Mesothelial cell of epicardium (in vitro differentiated cells): ENCODE data around the gene ANKRD53. TPM values are rescaled to one million over a fixed set of nuclear protein-coding genes. Genes with fewer than 3 reads are reported as not detected.

Experiments used
- DNase-seq, 2 experiments: peaks; one replicate each; pipeline ENCODE4 v3.0.0; 2021; ENCODE audit warnings: low spot score in 2 of 2; ENCODE audit not compliant: unreplicated experiment in 2 of 2
- H3K27ac Mint-ChIP-seq: 2 replicates; pipeline ENCODE4 v1.8.0; 2021; ENCODE audit warnings: mixed read lengths
- H3K27me3 Mint-ChIP-seq: 2 replicates; pipeline ENCODE4 v1.8.0; 2021; ENCODE audit warnings: low read depth, mixed read lengths
- H3K36me3 Mint-ChIP-seq: 2 replicates; pipeline ENCODE4 v1.8.0; 2021; ENCODE audit warnings: mixed read lengths
- H3K4me1 Mint-ChIP-seq: 2 replicates; pipeline ENCODE4 v1.8.0; 2021; ENCODE audit warnings: mixed read lengths
- H3K4me3 Mint-ChIP-seq: 2 replicates; pipeline ENCODE4 v1.8.0; 2021; ENCODE audit warnings: mild to moderate bottlenecking, moderate library complexity, mixed read lengths
- H3K9me3 Mint-ChIP-seq: 2 replicates; pipeline ENCODE4 v1.8.0; 2021; ENCODE audit warnings: mixed read lengths
- CTCF ChIP-seq: fragments of 200-600 bp; sonication (generic); IDR thresholded peaks from one replicate; pipeline ENCODE4 v1.5.0; 2021; ENCODE audit warnings: antibody characterized with exemption; ENCODE audit not compliant: unreplicated experiment
- total RNA-seq: library from RNA; stranded (reverse); gene quantifications from 3 replicates; pipeline ENCODE4 v1.2.1, GENCODE V29; 2021

ANKRD53 gene
- total RNA-seq, 1 donor from 2014 or later: 4.9 TPM

GRCh38 chr2:70984576-70985282 lies 6.3 kb downstream of the ANKRD53 start:
- H3K4me1 Mint-ChIP-seq: no peaks in the 10 kb centered on the region
- peak; percentile 73 for TF ChIP-seq CTCF
- no peak overlapping the region for H3K27ac Mint-ChIP-seq
- H3K27me3 Mint-ChIP-seq: no peaks in the 10 kb centered on the region
- H3K36me3 Mint-ChIP-seq: peaks cover 18% of the 10 kb centered on the region
- no peaks in the 10 kb centered on the region for H3K9me3 Mint-ChIP-seq
- peak in 1 of 2 experiments; percentile 76 for DNase-seq
- H3K4me3 Mint-ChIP-seq: no peak overlapping the region

DNA sequence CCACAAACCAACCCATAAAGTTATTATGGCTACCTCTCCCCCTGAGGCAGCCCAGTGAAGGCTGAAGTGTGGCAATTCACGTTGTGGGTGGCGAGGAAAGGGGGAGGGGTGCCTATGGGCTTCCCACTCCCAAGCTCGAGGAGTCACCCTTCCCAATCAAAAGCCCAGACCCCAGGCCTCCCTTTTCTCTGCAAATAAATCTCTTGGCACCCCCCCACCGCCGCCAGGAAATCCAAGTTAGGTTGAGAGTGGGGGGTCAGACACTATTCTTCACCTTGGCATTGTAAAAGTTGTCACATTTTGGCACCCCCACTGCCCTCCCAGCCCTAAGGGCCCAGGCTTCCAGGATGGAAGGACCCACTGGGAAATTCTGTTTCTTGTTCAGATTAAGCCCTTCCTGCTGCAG lies 6.9 kb downstream of the ANKRD53 start:
- Mint-ChIP-seq H3K4me1 (no peaks in the 10 kb centered on the region), H3K4me3 (no peak overlapping the region), H3K9me3 (no peaks in the 10 kb centered on the region), H3K27ac (no peak overlapping the region), H3K27me3 (no peaks in the 10 kb centered on the region), H3K36me3 (peaks cover 18% of the 10 kb centered on the region)
- no peak for TF ChIP-seq CTCF
- DNase-seq: no peak

GRCh38 chr2:70985956-70986355 lies 7.5 kb downstream of the ANKRD53 start:
- Mint-ChIP-seq H3K27ac (no peak overlapping the region), H3K9me3 (no peaks in the 10 kb centered on the region), H3K4me1 (no peaks in the 10 kb centered on the region), H3K27me3 (no peaks in the 10 kb centered on the region), H3K4me3 (no peak overlapping the region), H3K36me3 (peaks cover 18% of the 10 kb centered on the region)
- TF ChIP-seq CTCF: no peak
- no peak for DNase-seq

DNA sequence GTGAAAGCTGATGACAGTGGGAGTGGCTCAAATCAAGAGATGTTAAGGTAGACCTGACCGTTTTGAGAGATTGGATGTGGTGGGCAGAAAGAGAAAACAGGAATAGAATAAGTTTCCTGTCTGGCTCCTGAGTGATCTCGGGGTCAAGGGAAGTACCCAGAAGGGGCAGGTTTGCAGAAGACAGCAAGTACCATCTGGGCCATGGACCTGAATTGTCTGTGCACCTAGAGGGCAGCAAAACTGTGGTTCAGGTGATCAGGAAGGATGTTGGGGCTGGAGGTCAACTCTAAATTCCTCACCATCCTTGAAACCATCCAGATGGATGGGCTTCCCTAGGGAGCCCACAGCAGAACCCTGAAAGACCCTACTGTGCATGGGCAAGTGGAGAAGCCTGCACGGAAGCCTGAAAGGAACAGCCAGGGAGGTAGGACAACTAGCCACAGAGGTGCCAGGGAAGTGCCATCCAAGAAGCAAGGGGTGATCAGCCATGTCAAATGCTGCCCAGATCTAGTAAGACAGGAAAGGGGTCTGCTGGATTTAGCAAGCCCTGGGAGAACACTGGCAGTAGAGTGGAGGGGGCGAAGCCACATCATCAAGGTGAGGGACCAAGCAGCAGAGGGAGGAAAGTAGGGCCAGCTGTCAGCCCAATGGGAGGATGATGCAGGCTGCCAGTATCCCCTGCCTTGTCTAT lies 8.2 kb downstream of the ANKRD53 start:
- Mint-ChIP-seq H3K9me3 (no peaks in the 10 kb centered on the region), H3K4me3 (no peak overlapping the region), H3K27me3 (no peaks in the 10 kb centered on the region), H3K36me3 (peaks cover 21% of the 10 kb centered on the region), H3K27ac (no peak overlapping the region), H3K4me1 (no peaks in the 10 kb centered on the region)
- DNase-seq: no peak
- TF ChIP-seq CTCF: no peak

DNA sequence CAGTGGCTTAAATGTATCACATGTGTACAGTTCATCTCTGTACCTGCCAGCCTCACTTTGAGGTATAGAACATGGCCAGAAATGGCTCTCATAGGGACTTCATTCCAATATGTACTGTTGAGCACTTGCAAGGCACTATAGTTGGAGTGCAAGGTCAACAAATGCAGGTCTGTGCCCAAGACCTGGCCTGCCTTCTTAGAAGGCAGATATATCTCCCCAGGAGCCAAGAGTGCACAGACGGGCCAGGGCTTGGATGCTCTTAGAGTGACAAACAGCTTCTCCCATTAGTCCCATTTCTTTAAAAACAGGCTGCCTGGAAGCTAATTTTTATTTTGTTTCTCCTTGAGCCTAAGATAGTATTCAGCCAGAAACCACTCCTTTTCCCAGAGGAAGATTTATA lies 9.0 kb downstream of the ANKRD53 start:
- Mint-ChIP-seq H3K36me3 (peaks cover 22% of the 10 kb centered on the region), H3K9me3 (no peaks in the 10 kb centered on the region), H3K27ac (no peak overlapping the region), H3K4me1 (no peaks in the 10 kb centered on the region), H3K27me3 (no peaks in the 10 kb centered on the region), H3K4me3 (no peak overlapping the region)
- DNase-seq: no peak
- no peak for TF ChIP-seq CTCF
